Measurements from ENCODE around the gene DNASE1L1.

GRCh38 chrX:154365997-154366665 lies 42.9 kb downstream of the DNASE1L1 start:
- TF ChIP-seq POLR2A (IDR thresholded peaks at IDR 0.05; ENCODE audit: low read depth, low read length), result no peak
- no peak for TF ChIP-seq TAF1 (IDR thresholded peaks at IDR 0.05; ENCODE audit: borderline replicate concordance, low read depth, low read length)

Measured in GM12892 (cell line).